Fibroblast of skin of scalp (primary cell): ENCODE data around the gene GP1BB.

Source experiments
- DNase-seq: peaks from one replicate; pipeline ENCODE4 v3.0.0-alpha.2; 2013

GP1BB gene

GRCh38 chr22:19766511-19767426, 43.4 kb downstream of the GP1BB start:
- peak; percentile 19 for DNase-seq

- DNase-seq = no peak
These were observed 44.3 kb downstream of the GP1BB start for GRCh38 chr22:19767427-19768341.

- DNase-seq = no peak
These were observed 46.0 kb downstream of the GP1BB start for GRCh38 chr22:19769393-19769715.

- no peak for DNase-seq
These were observed 47.2 kb downstream of the GP1BB start for GRCh38 chr22:19770349-19771220.

GRCh38 chr22:19772422-19772672, 49.0 kb downstream of the GP1BB start:
- no peak for DNase-seq

- no peak for DNase-seq
These were observed 49.5 kb downstream of the GP1BB start for GRCh38 chr22:19772673-19773469.

- DNase-seq = no peak
These were observed 50.2 kb downstream of the GP1BB start for GRCh38 chr22:19773470-19774040.
